AG04449 (cell line): Measurements from ENCODE around the gene HOXA1.

ENCODE experiments used
- CTCF ChIA-PET: fragments of 350-600 bp; formaldehyde crosslinking; extraction: SDS; loops from one replicate; lab custom pipeline; 2021; ENCODE audit warnings: antibody characterized with exemption; lab: Yijun Ruan, JAX
- POLR2A ChIA-PET: fragments of 400-600, 350-600 bp; formaldehyde crosslinking; extraction: SDS; loops from one replicate; lab custom pipeline; 2020; ENCODE audit warnings: antibody characterized with exemption, inconsistent platforms; lab: Yijun Ruan, JAX
- DNase-seq: peaks from one replicate; pipeline ENCODE4 v3.0.0-alpha.2; 2010; ENCODE audit warnings: low read depth, low spot score
- H3K4me3 ChIP-seq: 2 replicates; pipeline ENCODE4 v1.5.1; 2011; ENCODE audit warnings: low read depth, mild to moderate bottlenecking, control low read depth, low read length
- CTCF ChIP-seq: IDR thresholded peaks from one replicate; pipeline ENCODE4 v1.5.1; 2011; ENCODE audit warnings: mild to moderate bottlenecking, moderate library complexity, low read length, control low read depth, inconsistent platforms; ENCODE audit not compliant: insufficient read depth; ENCODE audit errors: missing control alignments

HOXA1 gene

GRCh38 chr7:27128776-27129728, 33.3 kb upstream of the HOXA1 start:
- no peak overlapping the region for H3K4me3 ChIP-seq
- ChIA-PET CTCF (interaction anchor here (1.0 to 3.4 kb wide), 4 partner anchors 16 to 275 kb away, joined by 3 to 32 read pairs (median 3); no protein-coding TSS in a partner anchor), POLR2A (no interaction called here)
- no peak for DNase-seq
- no peak for TF ChIP-seq CTCF

- H3K4me3 ChIP-seq = no peak overlapping the region
- no peak for DNase-seq
- ChIA-PET CTCF (interaction anchor here (0.5 to 1.2 kb wide), 4 partner anchors 16 to 34 kb away, joined by 3 to 4 read pairs (median 3); no protein-coding TSS in a partner anchor), POLR2A (no interaction called here)
- TF ChIP-seq CTCF = no peak
Observed at GRCh38 chr7:27128034-27128433, 32.2 kb upstream of the HOXA1 start.

GRCh38 chr7:27126596-27127327, 31.0 kb upstream of the HOXA1 start:
- ChIA-PET CTCF (interaction anchor here (1.1 to 1.7 kb wide), 2 partner anchors 12 to 273 kb away, joined by 3 read pairs; no protein-coding TSS in a partner anchor), POLR2A (no interaction called here)
- no peak for DNase-seq
- no peak for TF ChIP-seq CTCF
- no peak overlapping the region for H3K4me3 ChIP-seq

- ChIA-PET CTCF (interaction anchor here (1.1 to 1.7 kb wide), 2 partner anchors 11 to 272 kb away, joined by 3 read pairs; no protein-coding TSS in a partner anchor), POLR2A (no interaction called here)
- TF ChIP-seq CTCF = no peak
- no peak overlapping the region for H3K4me3 ChIP-seq
- no peak for DNase-seq
Observed at GRCh38 chr7:27125986-27126394, 30.2 kb upstream of the HOXA1 start.

- no peak overlapping the region for H3K4me3 ChIP-seq
- POLR2A ChIA-PET = interaction anchor here (1.0 kb wide), 1 partner anchor 28 kb away, joined by 3 read pairs; no protein-coding TSS in a partner anchor
- TF ChIP-seq CTCF = no peak
- CTCF ChIA-PET = interaction anchor here (1.0 kb wide), 1 partner anchor 9 kb away, joined by 3 read pairs; no protein-coding TSS in a partner anchor
- no peak for DNase-seq
Observed at GRCh38 chr7:27124902-27125689, 29.3 kb upstream of the HOXA1 start.
